ENCODE results near the gene RFC3.
"Not testable (repeated sequence)": the region's sequence is repeated elsewhere in the genome, so short reads cannot be mapped to it uniquely, and the experiment has no call there.

RFC3 gene

DNA sequence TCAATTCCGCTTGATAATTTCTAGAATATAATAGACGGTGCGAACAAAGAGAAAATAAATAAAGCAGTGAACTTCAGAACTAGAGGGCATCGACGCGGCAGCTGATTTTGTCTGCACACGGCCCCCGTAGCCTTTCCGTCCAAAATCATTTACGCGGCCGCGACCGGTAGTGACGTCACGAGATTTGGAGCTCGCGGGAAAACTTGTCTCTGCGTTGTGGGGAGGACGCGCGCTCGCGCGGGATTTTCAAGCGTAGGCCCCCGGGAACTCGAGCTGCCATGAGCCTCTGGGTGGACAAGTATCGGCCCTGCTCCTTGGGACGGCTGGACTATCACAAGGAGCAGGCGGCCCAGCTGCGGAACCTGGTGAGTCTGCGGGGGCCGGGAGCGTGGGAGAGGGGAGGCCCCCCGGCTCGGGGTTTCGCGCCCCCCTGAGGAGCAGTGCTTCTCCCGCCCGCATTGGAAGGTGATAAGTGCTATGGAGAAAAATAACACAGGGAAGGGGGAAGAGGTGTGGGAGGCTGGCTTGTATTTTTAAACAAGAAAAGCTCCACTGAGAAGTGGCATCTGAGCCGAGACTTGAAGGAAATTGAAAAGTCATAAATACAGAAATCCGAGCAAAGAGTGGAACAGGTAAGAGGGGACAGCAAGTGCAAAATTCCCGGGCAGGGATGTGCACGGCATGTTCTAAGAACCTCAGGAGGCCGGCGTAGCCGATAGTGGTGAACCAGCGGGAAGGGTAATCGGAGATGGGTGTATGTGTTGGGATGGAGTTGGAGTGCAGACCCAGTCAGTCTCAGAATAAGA, at the start of gene RFC3:
RFC3 (plus strand) TSS at position 249 of the 806 bp plus-strand sequence; CDS start at position 279, 30 bp downstream.
- DNase-seq, result peak; percentile 6

GRCh38 chr13:33771296-33771695, 46.7 kb upstream of the RFC3 start:
- no peak for DNase-seq

DNA sequence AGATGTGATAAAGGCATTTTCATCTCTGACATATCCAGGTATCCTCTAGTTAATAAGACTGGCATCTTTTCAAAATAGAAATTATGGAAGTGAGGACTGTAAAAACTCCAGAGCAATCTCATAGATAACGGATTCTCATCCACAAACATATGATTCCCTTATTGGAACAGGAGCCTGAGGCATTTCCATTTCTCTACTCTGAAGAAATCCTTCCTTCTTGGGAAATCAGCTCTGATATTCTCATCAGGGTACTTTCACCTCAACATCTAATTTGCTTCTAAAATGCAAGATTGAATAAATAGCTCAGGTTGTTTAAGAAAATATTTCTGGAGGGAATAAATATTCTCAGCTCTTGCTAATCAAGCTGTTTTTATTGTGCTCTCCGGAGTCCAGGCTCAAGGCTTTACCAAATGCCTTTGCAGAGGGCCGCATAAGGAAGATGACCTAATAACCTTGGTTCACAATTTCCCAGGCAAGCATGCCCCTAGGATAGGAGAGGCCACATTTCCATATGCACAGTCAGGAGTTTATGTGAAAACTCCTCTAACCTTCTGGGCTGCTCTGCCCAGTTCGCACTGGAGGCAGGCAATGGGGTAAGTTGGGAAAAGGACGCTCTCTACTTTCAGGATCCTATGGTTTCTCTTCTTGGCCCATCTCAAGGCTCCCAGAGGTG, 44.0 kb upstream of the RFC3 start:
- DNase-seq, result no peak

DNA sequence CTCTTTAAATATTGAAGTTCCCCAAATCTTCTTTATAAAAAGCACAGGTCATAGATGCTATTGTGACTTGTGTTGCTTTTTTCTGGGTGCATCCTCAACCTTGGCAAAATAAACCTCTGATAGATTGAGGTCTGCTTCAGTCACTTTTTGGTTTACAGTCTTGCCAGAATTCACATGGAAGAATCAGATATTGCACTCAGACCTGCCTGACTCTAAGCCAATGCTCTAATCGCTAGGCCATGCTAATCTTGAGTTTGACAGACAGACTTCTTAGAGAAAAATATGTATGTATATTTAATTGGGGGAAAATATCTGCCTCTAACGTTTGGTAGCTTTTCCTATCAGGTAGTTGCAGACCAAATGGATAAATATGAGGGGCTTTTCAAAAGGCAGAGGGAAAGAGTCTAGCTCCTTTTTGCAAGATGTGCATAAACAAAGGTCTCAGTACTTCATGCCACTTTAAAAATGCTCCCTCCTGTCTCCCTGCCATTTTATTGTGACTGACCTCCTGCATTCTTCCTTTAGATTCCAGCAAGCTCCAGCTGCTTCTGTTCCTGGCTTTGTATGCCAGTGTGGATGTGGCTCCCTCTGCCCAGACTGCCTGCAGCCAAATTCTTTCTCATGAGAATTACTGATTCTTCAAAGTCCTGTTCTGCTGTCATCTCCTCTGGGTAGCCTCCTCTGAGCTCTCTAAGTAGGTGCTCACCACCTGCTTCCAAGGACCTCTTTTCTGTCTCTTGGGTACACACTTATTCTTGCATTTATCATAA, 42.4 kb upstream of the RFC3 start:
- DNase-seq, result no peak

GRCh38 chr13:33776239-33776881, 41.6 kb upstream of the RFC3 start:
- DNase-seq, result no peak

DNA sequence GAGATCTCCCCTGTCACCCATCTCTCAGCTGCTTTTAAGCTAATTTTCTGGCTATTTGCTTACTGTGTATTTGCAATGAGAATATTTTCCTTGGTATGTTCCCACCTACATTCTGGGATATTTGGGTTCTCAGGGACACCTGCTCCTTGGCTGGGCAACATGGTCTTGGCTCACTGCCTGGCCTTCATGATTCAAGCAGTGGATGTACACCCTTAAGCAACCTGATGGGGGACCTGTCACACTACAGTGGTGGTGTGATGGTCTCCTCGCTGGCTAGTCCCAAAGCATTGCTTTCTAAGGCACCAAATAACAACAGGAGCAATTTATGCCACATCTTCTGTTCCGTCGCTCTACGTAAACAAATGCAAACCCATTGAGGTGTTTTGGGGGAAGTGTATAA, 35.3 kb upstream of the RFC3 start:
- no peak for DNase-seq

DNA sequence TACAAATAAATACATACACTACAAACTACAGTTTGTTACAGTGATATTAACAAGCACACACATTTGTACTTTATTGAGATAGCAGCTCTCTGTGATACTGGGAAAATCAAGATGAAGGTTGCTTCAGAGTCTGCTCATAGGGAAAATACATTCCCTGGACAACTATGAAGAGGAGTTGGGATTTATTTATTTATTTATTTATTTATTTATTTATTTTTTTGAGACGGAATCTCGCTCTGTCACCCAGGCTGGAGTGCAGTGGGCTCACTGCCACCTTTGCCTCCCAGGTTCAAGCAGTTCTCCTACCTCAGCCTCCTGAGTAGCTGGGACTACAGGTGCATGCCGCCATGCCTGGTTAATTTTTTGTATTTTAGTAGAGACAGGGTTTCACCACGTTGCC, 34.7 kb upstream of the RFC3 start:
- DNase-seq, result not testable (repeated sequence)

GRCh38 chr13:33784738-33785137, 33.2 kb upstream of the RFC3 start:
- no peak for DNase-seq

DNA sequence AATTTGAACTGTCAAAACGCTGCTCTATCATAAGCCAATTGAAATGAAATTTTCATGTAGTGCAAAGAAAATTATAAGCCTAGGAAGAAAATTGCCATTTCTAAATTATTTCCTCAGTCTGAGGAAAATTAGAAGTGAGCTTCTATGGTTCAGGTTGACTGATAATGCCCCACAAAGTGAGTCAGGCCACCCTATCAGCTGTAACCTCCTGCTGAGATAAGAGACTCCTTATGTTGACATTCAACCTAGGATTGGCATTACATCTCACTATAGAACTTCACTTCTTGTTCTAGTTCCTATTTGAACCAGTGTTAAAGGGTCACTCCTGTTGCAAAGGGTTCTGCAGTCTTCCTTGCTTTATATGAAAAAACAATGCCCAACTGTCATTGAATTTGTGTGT, 32.6 kb upstream of the RFC3 start:
- DNase-seq, result no peak

- DNase-seq, result no peak
These were observed 30.8 kb upstream of the RFC3 start for GRCh38 chr13:33787051-33787591.

GRCh38 chr13:33789066-33789606, 28.8 kb upstream of the RFC3 start:
- no peak for DNase-seq

DNA sequence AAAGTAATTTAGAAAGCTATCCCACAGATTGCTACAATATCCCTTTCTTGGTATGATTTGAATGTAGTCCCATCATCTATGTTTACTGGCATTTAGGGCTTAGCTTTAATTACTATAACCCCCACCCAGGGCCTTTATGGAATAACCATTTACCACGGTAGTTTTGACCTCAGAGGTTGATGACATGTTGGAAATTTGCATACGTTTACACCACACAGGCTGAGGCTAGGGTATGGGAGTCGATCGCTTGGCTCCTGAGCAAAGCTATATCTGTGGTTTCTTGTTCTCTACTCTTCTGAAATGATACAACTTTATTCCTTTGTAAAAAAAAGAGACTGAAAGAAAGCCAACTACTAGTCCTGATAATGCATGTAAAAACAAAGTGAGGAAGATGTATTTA, 28.2 kb upstream of the RFC3 start:
- DNase-seq, result no peak

DNA sequence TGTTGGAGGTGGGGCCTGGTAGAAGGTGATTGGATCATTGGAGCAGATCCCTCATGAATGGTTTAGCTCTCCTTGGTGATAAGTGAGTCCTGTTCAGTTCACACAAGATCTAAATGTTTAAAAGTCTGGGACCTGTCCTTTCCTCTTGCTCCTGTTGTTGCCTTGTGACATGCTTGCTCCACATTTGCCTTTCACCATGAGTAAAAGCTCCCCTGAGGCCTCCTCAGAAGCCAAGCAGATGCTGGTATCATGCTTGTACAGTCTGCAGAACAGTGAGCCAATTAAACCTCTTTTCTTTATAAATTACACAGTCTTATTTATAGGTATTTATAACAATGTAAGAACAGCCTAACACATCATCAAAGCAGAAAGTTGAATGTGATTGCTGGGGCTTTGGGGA, 24.2 kb upstream of the RFC3 start:
- DNase-seq, result no peak

- DNase-seq, result no peak
These were observed 23.4 kb upstream of the RFC3 start for GRCh38 chr13:33794576-33794975.

- no peak for DNase-seq
These were observed 21.9 kb upstream of the RFC3 start for GRCh38 chr13:33796095-33796494.

DNA sequence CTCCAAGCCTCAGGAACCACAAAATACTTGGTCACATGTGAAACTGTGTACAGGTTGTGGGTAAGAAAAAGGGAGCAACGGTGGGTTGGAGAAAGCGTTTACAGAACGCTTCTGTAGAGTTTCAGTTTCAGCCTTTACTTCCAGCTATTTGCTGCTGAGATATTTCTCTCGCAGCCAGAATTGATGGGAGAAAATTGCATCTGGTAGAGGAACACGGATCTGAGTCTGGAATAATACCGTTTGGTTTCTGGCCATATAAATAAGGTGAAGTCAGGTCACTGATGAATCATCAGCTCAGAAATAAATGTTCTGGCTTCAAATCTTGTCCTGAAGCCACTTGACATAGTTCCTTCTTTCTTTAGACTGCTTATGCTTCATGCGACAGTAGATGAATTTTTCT, 20.3 kb upstream of the RFC3 start:
- no peak for DNase-seq

GRCh38 chr13:33798023-33798422, 19.9 kb upstream of the RFC3 start:
- DNase-seq, result no peak

- no peak for DNase-seq
These were observed 17.9 kb upstream of the RFC3 start for GRCh38 chr13:33799950-33800592.

GRCh38 chr13:33800646-33801186, 17.2 kb upstream of the RFC3 start:
- DNase-seq, result no peak

- DNase-seq, result no peak
These were observed 11.3 kb upstream of the RFC3 start for GRCh38 chr13:33806470-33807248.

DNA sequence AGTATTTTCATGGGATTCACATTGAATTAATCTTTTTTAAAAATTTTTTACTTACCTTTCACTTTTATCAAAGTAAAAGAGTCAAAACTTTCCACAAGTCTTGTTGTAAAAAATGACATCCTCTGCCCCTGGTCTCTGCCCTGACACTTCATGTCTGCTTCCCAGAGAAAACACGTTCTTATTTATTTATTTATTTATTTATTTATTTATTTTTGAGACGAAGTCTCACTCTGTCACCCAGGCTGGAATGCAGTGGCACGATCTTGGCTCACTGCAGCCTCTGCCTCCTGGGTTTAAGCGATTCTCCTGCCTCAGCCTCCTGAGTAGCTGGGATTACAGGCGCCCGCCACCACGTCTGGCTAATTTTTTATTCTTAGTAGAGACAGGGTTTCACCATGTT, 5.1 kb upstream of the RFC3 start:
- not testable (repeated sequence) for DNase-seq
